ENCODE results near the gene PSTPIP1.

- TF ChIP-seq PATZ1 (CRISPR knock-in tag; IDR thresholded peaks at IDR 0.05; ENCODE audit: borderline replicate concordance) (no peak), RARB (CRISPR knock-in tag; IDR thresholded peaks at IDR 0.05) (no peak)
Measured at GRCh38 chr15:77001966-77002365, 7.0 kb downstream of the PSTPIP1 start.

Data from SK-N-SH treated with all-trans-retinoic acid at 6 μM for 48 hours (cell line).